BLaER1 (cell line): ENCODE results near the gene PPFIA1.
A peak's percentile ranks its signal among the peaks of the same experiment; 100 is the strongest.

ENCODE experiments used
- H3K27ac ChIP-seq: shearing (Covaris generic); formaldehyde crosslinking; 2 replicates; pipeline ENCODE4 v1.8.1; 2022
- H3K27me3 ChIP-seq: shearing (Covaris generic); formaldehyde crosslinking; 2 replicates; pipeline ENCODE4 v1.8.1; 2022
- H3K36me3 ChIP-seq: shearing (Covaris generic); formaldehyde crosslinking; 2 replicates; pipeline ENCODE4 v1.8.1; 2022
- H3K4me1 ChIP-seq: shearing (Covaris generic); formaldehyde crosslinking; 2 replicates; pipeline ENCODE4 v1.8.1; 2022
- H3K4me2 ChIP-seq: shearing (Covaris generic); formaldehyde crosslinking; 2 replicates; pipeline ENCODE4 v1.8.1; 2022
- H3K4me3 ChIP-seq: shearing (Covaris generic); formaldehyde crosslinking; 2 replicates; pipeline ENCODE4 v1.8.1; 2022
- H3K9ac ChIP-seq: shearing (Covaris generic); formaldehyde crosslinking; 2 replicates; pipeline ENCODE4 v1.8.1; 2022
- H3K9me3 ChIP-seq: shearing (Covaris generic); formaldehyde crosslinking; 2 replicates; pipeline ENCODE4 v1.8.1; 2022
- H4K20me1 ChIP-seq: shearing (Covaris generic); formaldehyde crosslinking; 2 replicates; pipeline ENCODE4 v1.8.1; 2022
- Cebpa-rat ChIP-seq: shearing (Covaris generic); IDR thresholded peaks from 2 replicates; pipeline ENCODE4 v1.8.1; 2022

Gene PPFIA1

DNA sequence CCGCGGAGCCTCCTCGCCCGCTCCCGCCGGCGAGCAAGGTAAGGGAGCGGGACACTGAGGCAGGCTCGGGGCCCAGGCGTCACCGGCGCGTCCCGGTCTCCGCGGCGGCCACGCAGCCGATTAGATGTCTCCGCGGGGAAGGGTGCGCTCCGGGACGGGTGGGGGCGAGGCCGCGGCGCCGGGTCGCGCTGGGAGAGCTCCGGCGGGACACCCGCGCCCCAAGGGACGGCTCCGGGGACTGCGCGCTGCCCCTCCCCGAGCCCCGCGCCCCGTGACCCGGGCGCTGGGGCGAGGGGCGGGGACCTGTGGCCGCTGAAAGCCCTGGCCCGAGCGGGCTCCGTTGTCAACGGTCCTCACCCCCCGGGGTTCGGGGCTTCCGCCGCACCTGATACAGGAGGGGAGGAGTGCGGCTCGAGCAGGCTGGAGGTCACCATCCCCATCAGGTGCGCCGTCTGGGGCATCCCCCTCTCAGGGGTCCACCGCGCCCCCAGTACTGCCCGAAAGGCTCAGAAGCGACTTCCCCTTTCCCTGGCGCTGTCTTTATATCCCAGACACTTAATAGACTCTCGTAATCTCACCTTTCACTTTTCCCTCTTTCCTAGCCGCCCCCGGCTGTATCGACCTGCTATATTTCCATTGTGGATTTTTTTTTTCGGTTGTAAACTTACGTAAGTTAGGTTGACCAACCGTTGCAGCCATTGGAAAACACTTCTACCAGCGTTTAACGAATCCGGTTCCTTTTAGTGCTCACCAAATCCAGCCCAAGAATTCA is 573 bp downstream of the PPFIA1 start:
- H3K36me3 ChIP-seq = peaks cover 41% of the 10 kb centered on the region
- peaks cover 54% of the 10 kb centered on the region for H4K20me1 ChIP-seq

GRCh38 chr11:70271649-70271953 is 1.1 kb downstream of the PPFIA1 start:
- H3K9me3 ChIP-seq = no peaks in the 10 kb centered on the region
- H3K9ac ChIP-seq = peak overlapping the region; percentile 92; the same call in 1 of the 2 replicates
- H3K27ac ChIP-seq = no peak overlapping the region
- H4K20me1 ChIP-seq = peaks cover 60% of the 10 kb centered on the region
- peaks cover 30% of the 10 kb centered on the region for H3K4me1 ChIP-seq
- H3K36me3 ChIP-seq = peaks cover 44% of the 10 kb centered on the region
- no peak for TF ChIP-seq Cebpa-rat
- H3K4me3 ChIP-seq = peak overlapping the region; percentile 99
- no peaks in the 10 kb centered on the region for H3K27me3 ChIP-seq
- peak overlapping the region; percentile 98 for H3K4me2 ChIP-seq

More for the DNA sequence above, 573 bp downstream of the PPFIA1 start:
- Histone ChIP-seq H3K4me3 (peak overlapping the region; percentile 99), H3K9me3 (no peaks in the 10 kb centered on the region), H3K4me1 (peaks cover 30% of the 10 kb centered on the region), H3K27me3 (no peaks in the 10 kb centered on the region), H3K4me2 (peak overlapping the region; percentile 98), H3K27ac (peak overlapping the region; percentile 89), H3K9ac (peak overlapping the region; percentile 92)
- no peak for TF ChIP-seq Cebpa-rat

DNA sequence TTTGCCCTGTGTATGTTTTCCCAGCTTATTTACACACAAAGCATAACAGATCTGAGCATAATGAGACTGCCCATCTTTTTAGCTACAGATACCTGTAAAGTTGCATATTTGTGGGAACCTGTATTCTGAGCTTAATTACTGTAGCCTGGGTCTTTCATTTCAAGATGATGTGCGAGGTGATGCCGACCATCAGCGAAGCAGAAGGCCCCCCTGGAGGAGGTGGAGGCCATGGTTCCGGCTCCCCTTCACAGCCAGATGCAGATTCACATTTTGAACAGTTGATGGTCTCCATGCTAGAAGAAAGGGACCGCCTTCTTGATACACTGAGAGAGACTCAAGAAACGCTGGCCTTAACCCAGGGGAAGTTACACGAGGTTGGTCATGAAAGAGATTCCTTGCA is 1.5 kb downstream of the PPFIA1 start:
- peaks cover 30% of the 10 kb centered on the region for H3K4me1 ChIP-seq

DNA sequence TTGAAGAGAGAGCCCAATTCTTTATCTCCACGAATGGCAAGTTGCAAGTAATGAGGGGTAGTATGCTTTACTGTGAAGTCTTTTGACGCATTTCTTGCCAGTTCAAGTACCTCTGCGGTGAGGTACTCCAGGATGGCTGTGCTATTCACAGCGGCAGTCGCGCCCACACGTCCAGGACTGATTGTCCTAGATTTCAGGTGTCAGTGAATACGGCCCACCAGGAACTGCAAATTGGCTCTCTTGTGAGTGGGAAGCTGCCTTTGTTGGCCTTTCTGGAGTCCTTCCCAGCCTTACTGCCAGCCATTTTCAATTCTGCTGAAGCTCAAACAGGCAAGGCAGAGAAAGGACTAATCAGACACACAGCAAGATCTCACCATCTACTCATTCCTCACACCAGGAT is 8.5 kb downstream of the PPFIA1 start:
- H3K27ac ChIP-seq = no peak overlapping the region
- H3K36me3 ChIP-seq = peaks cover 92% of the 10 kb centered on the region
- peaks cover 97% of the 10 kb centered on the region for H4K20me1 ChIP-seq
- no peaks in the 10 kb centered on the region for H3K27me3 ChIP-seq
- H3K4me1 ChIP-seq = no peaks in the 10 kb centered on the region
- peaks cover 8% of the 10 kb centered on the region; the same call in 1 of the 2 replicates for H3K9me3 ChIP-seq
- no peak overlapping the region for H3K4me2 ChIP-seq
- H3K9ac ChIP-seq = no peak overlapping the region
- no peak overlapping the region for H3K4me3 ChIP-seq
- no peak for TF ChIP-seq Cebpa-rat

More for the DNA sequence above, 1.5 kb downstream of the PPFIA1 start:
- TF ChIP-seq Cebpa-rat = no peak
- Histone ChIP-seq H3K27ac (no peak overlapping the region), H3K36me3 (peaks cover 46% of the 10 kb centered on the region), H3K9ac (peak overlapping the region; percentile 20; the same call in 1 of the 2 replicates), H4K20me1 (peaks cover 63% of the 10 kb centered on the region), H3K4me3 (no peak overlapping the region), H3K4me2 (peak overlapping the region; percentile 98), H3K27me3 (no peaks in the 10 kb centered on the region), H3K9me3 (no peaks in the 10 kb centered on the region)

- Histone ChIP-seq H4K20me1 (peaks cover 97% of the 10 kb centered on the region), H3K4me2 (no peak overlapping the region), H3K27me3 (no peaks in the 10 kb centered on the region), H3K4me1 (no peaks in the 10 kb centered on the region), H3K9me3 (peaks cover 8% of the 10 kb centered on the region; the same call in 1 of the 2 replicates), H3K9ac (no peak overlapping the region), H3K4me3 (no peak overlapping the region), H3K27ac (no peak overlapping the region), H3K36me3 (peaks cover 93% of the 10 kb centered on the region)
- no peak for TF ChIP-seq Cebpa-rat
These were observed 10.7 kb downstream of the PPFIA1 start for GRCh38 chr11:70281156-70281609.

GRCh38 chr11:70282012-70282411 is 11.5 kb downstream of the PPFIA1 start:
- Histone ChIP-seq H4K20me1 (peaks cover 97% of the 10 kb centered on the region), H3K4me1 (no peaks in the 10 kb centered on the region), H3K9me3 (peaks cover 8% of the 10 kb centered on the region; the same call in 1 of the 2 replicates), H3K36me3 (peaks cover 98% of the 10 kb centered on the region), H3K9ac (no peak overlapping the region), H3K27me3 (no peaks in the 10 kb centered on the region), H3K4me3 (no peak overlapping the region), H3K4me2 (no peak overlapping the region), H3K27ac (no peak overlapping the region)
- no peak for TF ChIP-seq Cebpa-rat

DNA sequence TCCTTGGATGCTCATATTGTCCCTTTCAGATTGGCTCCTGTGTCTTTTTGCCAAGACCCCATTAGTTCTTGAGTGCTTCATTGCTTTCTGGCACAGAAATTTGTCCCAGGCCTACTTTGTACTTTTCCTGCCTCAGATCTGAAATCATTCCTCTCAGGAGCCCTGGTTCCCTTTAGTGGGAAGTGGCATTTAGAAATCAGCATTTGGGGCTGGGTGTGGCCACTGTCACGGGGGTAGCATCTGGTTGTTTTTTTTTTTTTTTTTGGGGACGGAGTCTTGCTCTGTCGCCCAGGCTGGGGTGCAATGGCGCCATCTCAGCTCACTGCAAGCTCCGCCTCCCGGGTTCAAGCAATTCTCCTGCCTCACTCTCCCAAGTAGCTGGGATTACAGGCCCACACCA is 18.2 kb downstream of the PPFIA1 start:
- Histone ChIP-seq H3K36me3 (peaks cover 95% of the 10 kb centered on the region), H3K27me3 (no peaks in the 10 kb centered on the region), H3K9ac (no peak overlapping the region), H3K27ac (no peak overlapping the region), H3K4me1 (no peaks in the 10 kb centered on the region), H3K4me3 (no peak overlapping the region), H4K20me1 (peaks cover 99% of the 10 kb centered on the region), H3K9me3 (peaks cover 5% of the 10 kb centered on the region), H3K4me2 (no peak overlapping the region)
- no peak for TF ChIP-seq Cebpa-rat

DNA sequence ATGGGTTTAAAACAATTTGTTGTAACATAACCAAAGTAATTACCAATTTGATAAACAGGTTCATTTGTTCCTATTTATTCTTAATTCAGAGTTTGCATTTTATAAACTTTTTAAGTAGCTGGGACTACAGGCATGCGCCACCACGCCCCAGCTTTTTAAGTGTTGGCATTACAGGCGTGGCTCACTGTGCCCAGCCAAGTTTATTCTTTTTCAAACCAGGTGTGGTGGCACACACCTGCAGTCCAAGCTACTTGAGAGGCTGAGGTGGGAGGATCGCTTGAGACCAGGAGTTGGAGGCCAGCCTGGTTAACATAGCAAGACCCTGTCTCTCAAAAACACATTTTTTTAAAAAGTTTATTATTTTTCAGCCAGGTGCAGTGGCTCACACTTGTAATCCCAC is 19.1 kb downstream of the PPFIA1 start:
- no peak overlapping the region for H3K4me2 ChIP-seq
- TF ChIP-seq Cebpa-rat = no peak
- no peaks in the 10 kb centered on the region for H3K4me1 ChIP-seq
- H3K27ac ChIP-seq = no peak overlapping the region
- peaks cover 95% of the 10 kb centered on the region for H4K20me1 ChIP-seq
- H3K9ac ChIP-seq = no peak overlapping the region
- no peak overlapping the region for H3K4me3 ChIP-seq
- H3K9me3 ChIP-seq = peaks cover 12% of the 10 kb centered on the region
- peaks cover 93% of the 10 kb centered on the region for H3K36me3 ChIP-seq
- no peaks in the 10 kb centered on the region for H3K27me3 ChIP-seq

DNA sequence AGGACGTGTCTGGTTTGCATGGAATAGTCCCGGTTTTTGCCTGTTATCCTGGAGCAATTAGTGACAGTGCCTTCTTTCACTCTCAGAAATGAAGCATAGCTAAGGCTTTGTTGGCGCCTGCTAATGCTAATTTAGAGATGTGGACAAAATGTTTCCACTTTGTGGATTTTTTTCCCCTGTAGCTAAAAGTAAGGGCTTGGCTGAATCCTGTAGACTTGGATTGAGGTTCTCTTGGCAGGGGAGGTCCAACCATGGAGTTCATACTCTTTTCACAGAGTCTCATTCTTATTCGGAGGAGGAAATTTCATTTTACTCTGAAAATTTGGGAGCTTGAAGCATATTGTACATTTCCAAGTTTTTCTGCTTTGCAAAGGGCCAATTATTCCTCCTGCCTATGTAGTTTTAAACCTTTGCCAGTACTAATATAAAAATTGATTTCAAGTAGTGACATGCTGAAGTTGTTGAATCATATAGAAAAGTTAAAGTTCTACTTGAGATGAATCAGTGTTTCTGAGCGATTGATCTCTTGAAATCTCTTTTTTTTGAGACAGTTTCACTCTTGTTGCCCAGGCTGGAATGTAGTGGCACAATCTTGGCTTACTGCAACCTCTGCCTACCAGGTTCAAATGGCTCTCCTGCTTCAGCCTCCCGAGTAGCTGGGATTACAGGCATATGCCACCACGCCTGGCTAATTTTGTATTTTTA is 20.0 kb downstream of the PPFIA1 start:
- no peak for TF ChIP-seq Cebpa-rat
- Histone ChIP-seq H3K27me3 (no peaks in the 10 kb centered on the region), H4K20me1 (peaks cover 86% of the 10 kb centered on the region), H3K9ac (no peak overlapping the region), H3K9me3 (peaks cover 12% of the 10 kb centered on the region), H3K27ac (no peak overlapping the region), H3K4me3 (no peak overlapping the region), H3K4me2 (no peak overlapping the region), H3K36me3 (peaks cover 84% of the 10 kb centered on the region), H3K4me1 (no peaks in the 10 kb centered on the region)

- H3K27ac ChIP-seq = no peak overlapping the region
- H3K4me1 ChIP-seq = no peaks in the 10 kb centered on the region
- peaks cover 72% of the 10 kb centered on the region for H3K36me3 ChIP-seq
- no peak for TF ChIP-seq Cebpa-rat
- no peak overlapping the region for H3K4me3 ChIP-seq
- H3K27me3 ChIP-seq = no peaks in the 10 kb centered on the region
- H3K9me3 ChIP-seq = peaks cover 12% of the 10 kb centered on the region
- no peak overlapping the region for H3K9ac ChIP-seq
- H3K4me2 ChIP-seq = no peak overlapping the region
- H4K20me1 ChIP-seq = peaks cover 74% of the 10 kb centered on the region
These were observed 21.7 kb downstream of the PPFIA1 start for GRCh38 chr11:70292166-70292565.
